RPMI8226 (cell line): ENCODE measurements around the gene SETD2.

Experiments
- DNase-seq: peaks from one replicate; pipeline ENCODE4 v3.0.0-alpha.2; 2015

Gene SETD2

GRCh38 chr3:47007001-47007400 lies 156.9 kb downstream of the SETD2 start:
- DNase-seq = no peak

- DNase-seq = no peak
Observed at GRCh38 chr3:47006145-47006651, 157.7 kb downstream of the SETD2 start.

- DNase-seq = no peak
Observed at GRCh38 chr3:47005212-47006144, 158.4 kb downstream of the SETD2 start.

DNA sequence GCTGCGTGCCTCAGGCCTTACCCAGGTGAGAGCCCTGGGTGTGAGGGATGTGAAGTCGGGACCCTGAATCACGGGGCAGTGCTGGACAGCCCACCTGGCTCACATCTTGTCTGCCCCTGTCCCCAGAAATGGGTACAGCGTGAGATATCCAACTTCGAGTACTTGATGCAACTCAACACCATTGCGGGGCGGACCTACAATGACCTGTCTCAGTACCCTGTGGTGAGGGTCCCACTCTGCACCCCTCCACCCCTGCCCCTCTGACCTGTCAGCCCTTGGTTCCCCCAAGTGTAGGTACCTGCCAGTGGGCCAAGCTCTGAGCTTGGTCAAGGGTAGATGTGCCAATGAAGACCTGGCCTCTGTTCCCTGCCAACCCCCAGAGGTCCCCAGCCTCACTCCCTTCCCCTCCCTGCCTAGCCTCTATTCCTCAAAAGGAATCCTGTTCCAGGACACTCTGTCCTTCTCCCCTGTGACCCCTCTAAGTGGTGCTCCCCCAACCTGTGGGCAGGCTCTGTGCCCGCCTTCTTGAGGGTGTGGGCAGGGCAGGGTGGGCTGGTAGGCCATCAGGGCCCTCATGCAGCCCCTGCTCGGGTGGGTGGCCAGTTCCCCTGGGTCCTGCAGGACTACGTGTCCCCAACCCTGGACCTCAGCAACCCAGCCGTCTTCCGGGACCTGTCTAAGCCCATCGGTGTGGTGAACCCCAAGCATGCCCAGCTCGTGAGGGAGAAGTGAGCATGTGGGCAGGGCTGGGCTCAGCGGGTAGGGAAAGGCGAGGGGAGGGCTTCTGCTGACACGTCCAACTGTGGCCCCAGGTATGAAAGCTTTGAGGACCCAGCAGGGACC lies 159.3 kb downstream of the SETD2 start:
- no peak for DNase-seq

DNA sequence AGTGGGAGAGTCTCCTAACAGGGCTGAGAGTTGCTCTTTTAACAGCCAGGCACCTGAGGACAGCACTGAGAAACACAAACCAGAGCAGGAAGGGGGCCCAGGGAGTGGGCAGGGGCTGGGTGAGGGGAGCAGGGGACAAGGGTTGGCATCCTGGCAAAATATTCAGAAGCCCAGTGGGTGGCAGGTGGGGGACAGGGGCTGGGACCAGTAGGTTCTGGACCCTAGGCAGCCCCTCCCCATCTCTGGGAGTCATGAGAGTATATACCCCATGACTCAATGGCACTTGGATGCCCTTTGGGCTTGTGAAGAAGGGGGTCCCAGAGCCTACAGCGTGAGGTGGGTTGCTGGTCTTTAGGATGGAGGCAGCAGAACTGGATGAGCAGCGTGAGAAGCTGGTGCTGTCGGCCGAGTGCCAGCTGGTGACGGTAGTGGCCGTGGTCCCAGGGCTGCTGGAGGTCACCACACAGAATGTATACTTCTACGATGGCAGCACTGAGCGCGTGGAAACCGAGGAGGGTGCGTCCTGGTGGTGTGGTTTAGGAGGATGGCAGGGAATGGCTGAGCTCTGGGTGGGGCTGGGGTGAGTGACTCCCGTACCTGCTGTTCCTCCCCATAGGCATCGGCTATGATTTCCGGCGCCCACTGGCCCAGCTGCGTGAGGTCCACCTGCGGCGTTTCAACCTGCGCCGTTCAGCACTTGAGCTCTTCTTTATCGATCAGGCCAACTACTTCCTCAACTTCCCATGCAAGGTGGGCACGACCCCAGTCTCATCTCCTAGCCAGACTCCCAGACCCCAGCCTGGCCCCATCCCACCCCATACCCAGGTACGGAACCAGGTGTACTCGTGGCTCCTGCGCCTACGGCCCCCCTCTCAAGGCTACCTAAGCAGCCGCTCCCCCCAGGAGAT lies 160.2 kb downstream of the SETD2 start:
- DNase-seq = no peak

DNA sequence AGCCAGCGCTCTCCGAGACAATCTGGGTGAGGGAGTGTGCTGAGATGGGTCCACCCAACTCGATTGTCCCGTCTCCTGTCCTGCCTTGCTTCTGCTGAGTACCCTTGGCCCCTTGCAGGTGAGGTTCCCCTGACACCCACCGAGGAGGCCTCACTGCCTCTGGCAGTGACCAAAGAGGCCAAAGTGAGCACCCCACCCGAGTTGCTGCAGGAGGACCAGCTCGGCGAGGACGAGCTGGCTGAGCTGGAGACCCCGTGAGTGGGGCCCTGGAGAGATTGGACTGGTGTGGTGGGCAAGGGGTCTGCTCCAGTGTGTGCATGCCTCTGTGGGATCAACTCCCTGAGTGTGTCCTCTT lies 160.9 kb downstream of the SETD2 start:
- no peak for DNase-seq

DNA sequence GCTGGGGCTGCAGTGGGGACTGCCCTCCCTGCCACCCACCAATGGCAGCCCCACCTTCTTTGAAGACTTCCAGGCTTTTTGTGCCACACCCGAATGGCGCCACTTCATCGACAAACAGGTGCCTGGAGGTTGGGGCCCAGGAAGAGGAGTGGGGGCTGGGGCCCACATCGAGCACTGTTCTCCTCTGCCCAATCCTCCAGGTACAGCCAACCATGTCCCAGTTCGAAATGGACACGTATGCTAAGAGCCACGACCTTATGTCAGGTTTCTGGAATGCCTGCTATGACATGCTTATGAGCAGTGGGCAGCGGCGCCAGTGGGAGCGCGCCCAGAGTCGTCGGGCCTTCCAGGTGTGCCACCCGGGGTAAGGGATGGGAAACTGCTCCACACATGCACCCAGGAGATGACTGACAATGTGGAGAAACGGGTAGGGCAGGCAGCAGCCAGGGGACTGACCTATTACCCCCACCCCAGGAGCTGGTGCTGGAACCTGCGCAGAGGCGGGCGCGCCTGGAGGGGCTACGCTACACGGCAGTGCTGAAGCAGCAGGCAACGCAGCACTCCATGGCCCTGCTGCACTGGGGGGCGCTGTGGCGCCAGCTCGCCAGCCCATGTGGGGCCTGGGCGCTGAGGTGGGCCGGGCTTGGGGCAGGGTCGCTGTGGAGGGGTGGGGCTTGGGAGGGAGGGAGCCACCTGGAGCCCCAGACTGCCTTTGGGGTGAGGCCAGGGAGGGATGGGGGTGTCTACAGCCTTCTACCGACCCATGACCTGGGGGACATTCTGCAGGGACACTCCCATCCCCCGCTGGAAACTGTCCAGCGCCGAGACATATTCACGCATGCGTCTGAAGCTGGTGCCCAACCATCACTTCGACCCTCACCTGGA lies 161.5 kb downstream of the SETD2 start:
- no peak for DNase-seq

GRCh38 chr3:47001731-47002170 lies 162.2 kb downstream of the SETD2 start:
- DNase-seq = no peak

DNA sequence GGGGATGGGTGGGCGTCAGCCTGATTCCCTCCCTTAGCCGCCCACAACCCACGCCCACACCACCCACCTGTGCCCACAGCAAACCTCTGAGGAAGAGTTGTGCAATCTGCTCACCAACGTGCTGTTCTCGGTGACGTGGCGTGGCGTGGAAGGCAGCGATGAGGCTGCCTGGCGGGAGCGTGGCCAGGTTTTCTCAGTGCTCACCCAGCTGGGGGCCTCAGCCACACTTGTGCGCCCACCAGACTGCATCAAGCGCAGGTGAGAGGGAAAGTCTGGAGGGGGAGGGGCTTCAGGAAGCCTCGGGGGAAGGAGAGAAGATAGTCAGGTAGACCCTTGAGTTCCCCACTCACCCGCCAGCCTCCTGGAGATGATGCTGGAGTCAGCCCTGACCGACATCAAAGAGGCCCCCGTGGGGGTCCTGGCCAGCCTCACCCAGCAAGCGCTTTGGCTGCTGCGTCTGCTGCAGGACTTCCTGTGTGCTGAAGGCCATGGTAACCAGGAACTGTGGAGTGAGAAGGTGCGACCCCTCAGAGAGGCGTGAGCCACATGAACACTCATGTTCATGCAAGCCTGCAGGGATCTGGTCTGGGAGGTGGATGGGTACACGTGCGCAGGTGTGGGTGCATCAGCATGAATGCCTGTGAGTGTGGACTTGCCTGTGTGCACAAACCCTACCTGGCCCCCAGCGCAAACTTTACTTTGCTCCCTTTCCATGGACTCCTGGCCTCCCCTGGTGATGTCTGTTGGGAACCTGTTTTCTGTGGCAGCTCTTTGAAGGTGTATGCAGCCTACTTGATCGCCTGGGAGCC lies 162.8 kb downstream of the SETD2 start:
- DNase-seq = no peak

DNA sequence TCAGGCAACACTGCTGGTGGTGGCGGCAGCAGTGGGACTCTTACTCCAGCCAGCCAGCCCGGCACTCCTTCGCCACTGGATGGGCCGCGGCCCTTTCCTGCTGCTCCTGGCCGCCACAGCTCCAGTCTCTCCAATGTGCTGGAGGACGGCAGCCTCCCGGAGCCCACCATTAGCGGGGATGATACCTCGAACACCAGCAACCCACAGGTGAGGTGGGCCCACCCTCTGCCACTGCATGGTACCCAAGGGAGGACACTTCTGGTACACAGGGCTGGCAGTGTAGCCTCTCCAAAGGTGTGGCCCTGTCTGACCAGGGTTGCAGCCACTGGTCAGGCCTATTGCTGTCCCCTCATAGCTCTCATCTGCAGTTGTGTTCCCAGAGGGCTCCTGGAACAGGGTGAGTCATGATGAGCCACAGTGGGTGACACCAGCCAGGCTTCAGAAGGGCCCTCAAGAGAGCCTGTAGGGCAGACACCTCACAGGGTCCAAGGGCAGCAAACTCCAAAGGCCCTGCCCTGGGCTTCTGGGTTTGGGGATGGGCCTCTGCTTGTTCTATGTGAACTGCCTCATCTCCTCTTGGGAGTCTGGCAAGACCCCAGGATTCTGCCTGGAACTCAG lies 163.6 kb downstream of the SETD2 start:
- no peak for DNase-seq

DNA sequence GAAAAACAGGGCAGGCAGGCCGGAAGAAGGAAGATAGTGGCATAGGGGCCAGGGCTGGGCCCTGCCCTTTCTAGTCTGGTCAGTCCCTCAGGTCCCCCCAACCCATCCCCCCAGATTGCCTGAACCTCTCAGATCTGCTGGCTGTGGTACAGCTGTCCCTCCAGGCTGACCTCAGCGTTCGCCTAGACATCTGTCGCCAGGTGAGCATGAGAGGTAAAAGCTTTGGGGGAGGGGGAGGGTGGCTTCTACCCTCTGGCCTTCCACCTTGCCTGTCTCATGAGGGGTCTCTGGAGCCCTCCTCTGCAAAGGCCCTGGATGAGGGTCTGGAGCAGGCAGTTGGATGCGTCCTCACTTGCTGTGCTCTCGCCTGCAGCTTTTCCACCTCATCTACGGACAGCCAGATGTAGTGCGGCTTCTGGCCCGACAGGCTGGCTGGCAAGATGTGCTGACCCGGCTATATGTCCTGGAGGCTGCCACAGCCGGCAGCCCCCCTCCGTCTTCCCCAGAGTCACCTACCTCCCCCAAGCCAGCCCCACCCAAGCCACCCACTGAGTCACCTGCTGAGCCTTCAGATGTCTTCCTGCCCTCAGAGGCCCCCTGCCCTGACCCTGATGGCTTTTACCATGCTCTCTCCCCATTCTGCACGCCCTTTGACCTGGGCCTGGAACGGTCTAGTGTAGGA lies 164.3 kb downstream of the SETD2 start:
- DNase-seq = no peak

- no peak for DNase-seq
Observed at GRCh38 chr3:46998852-46999515, 164.9 kb downstream of the SETD2 start.

- peak; percentile 59 for DNase-seq
Observed at GRCh38 chr3:46998121-46998851, 165.6 kb downstream of the SETD2 start.

DNA sequence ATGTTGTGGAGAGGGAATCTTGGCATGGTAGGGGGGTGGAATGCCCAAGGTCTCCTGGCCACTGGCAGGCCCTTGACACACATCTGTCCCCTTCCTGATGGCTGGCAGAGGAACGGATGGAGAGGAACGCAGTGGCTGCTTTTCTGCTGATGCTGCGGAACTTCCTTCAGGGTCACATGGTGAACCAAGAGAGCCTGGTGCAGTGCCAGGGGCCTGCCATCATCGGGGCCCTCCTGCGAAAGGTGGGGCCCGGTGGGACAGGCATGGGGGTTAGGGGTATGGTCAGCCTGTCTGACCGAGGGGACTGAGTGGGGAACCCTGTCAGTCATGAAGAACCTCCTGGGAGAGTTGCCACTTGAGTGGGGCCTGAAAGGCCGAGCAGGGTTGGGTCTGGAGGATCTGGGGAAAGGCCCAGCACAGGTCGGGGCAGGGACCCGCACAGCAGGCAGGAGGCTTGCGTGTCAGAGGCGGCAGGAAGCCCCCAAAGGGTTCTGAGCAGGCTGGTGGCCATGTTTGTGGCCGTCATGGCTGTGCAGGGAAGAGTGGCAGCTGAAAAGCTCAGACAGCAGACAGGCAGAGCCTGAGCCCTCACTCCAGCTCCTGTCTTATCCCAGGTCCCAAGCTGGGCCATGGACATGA lies 166.3 kb downstream of the SETD2 start:
- no peak for DNase-seq

- DNase-seq = no peak
Observed at GRCh38 chr3:46996689-46997452, 167.0 kb downstream of the SETD2 start.

DNA sequence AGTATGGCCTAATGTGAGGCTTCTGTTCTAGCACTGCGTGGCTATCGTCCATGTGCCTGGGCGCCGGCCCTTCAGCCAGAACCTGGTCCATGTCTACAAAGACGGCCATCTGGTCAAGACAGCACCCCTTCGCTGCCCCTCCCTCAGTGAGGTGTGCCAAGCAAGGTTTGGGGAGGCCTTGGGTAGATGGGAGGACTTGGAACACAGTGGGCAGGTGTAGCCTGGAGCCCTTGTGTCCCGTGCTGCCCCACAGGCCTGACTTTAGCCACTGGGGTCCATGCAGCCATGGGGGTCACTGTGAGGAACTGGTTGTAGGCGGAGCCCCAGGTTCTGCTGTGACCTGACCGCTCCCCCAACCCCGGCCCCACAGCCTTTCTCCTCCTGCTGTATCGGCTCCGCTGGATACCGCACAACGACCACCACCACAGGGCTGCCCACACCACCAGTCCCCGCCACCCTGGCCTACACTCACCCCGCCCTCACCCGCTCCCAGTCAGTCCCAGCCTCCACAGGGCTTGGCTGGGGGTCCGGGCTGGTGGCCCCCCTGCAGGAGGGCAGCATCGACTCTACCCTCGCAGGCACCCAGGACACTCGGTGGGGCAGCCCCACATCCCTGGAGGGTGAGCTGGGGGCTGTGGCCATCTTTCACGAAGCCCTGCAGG lies 167.9 kb downstream of the SETD2 start:
- DNase-seq = no peak
